Measurements from ENCODE around the gene CATSPERZ. TPM values are rescaled to one million over a fixed set of nuclear protein-coding genes. Genes with fewer than 3 reads are reported as not detected.

The CATSPERZ gene
- total RNA-seq, 1 donor from 2014 or later: not detected

GRCh38 chr11:64349025-64349387 lies 48.8 kb downstream of the CATSPERZ start:
- H3K4me1 ChIP-seq (ENCODE audit: control insufficient read depth in 3 of 3, insufficient read depth in 3 of 3, low read length in 3 of 3): no peaks in the 10 kb centered on the region
- no peaks in the 10 kb centered on the region for H3K36me3 ChIP-seq (ENCODE audit: control insufficient read depth in 3 of 3, insufficient read depth in 3 of 3, low read length in 3 of 3)
- H3K27me3 ChIP-seq (ENCODE audit: control insufficient read depth in 3 of 3, insufficient read depth in 3 of 3, low read length in 3 of 3): peaks cover 0 to 11% (median 5%) of the 10 kb centered on the region in 3 donors
- H3K4me3 ChIP-seq (ENCODE audit: low read length in 3 of 3): no peak overlapping the region
- no peak overlapping the region for H3K27ac ChIP-seq (ENCODE audit: low read depth, low read length)
- no peak overlapping the region for H3K9ac ChIP-seq (ENCODE audit: low read depth in 1 of 3, low read length in 3 of 3)
- H3K9me3 ChIP-seq (ENCODE audit: control insufficient read depth in 3 of 3, low read length in 3 of 3): no peaks in the 10 kb centered on the region

GRCh38 chr11:64349404-64349803 lies 49.2 kb downstream of the CATSPERZ start:
- no peaks in the 10 kb centered on the region for H3K36me3 ChIP-seq (ENCODE audit: control insufficient read depth in 3 of 3, insufficient read depth in 3 of 3, low read length in 3 of 3)
- no peaks in the 10 kb centered on the region for H3K4me1 ChIP-seq (ENCODE audit: control insufficient read depth in 3 of 3, insufficient read depth in 3 of 3, low read length in 3 of 3)
- H3K27ac ChIP-seq (ENCODE audit: low read depth, low read length): no peak overlapping the region
- no peak overlapping the region for H3K4me3 ChIP-seq (ENCODE audit: low read length in 3 of 3)
- H3K9me3 ChIP-seq (ENCODE audit: control insufficient read depth in 3 of 3, low read length in 3 of 3): no peaks in the 10 kb centered on the region
- H3K27me3 ChIP-seq (ENCODE audit: control insufficient read depth in 3 of 3, insufficient read depth in 3 of 3, low read length in 3 of 3): peaks cover 0 to 15% (median 5%) of the 10 kb centered on the region in 3 donors
- H3K9ac ChIP-seq (ENCODE audit: low read depth in 1 of 3, low read length in 3 of 3): no peak overlapping the region

- no peak overlapping the region for H3K27ac ChIP-seq (ENCODE audit: low read depth, low read length)
- no peak overlapping the region for H3K4me3 ChIP-seq (ENCODE audit: low read length in 3 of 3)
- peaks cover 0 to 15% (median 5%) of the 10 kb centered on the region in 3 donors for H3K27me3 ChIP-seq (ENCODE audit: control insufficient read depth in 3 of 3, insufficient read depth in 3 of 3, low read length in 3 of 3)
- H3K4me1 ChIP-seq (ENCODE audit: control insufficient read depth in 3 of 3, insufficient read depth in 3 of 3, low read length in 3 of 3): peaks cover 8 to 9% (median 8%) of the 10 kb centered on the region in 3 donors
- H3K9me3 ChIP-seq (ENCODE audit: control insufficient read depth in 3 of 3, low read length in 3 of 3): no peaks in the 10 kb centered on the region
- H3K9ac ChIP-seq (ENCODE audit: low read depth in 1 of 3, low read length in 3 of 3): no peak overlapping the region
- no peaks in the 10 kb centered on the region for H3K36me3 ChIP-seq (ENCODE audit: control insufficient read depth in 3 of 3, insufficient read depth in 3 of 3, low read length in 3 of 3)
Measured at GRCh38 chr11:64351136-64351631, 51.0 kb downstream of the CATSPERZ start.

- Histone ChIP-seq H3K27ac (ENCODE audit: low read depth, low read length) (no peak overlapping the region), H3K36me3 (ENCODE audit: control insufficient read depth in 3 of 3, insufficient read depth in 3 of 3, low read length in 3 of 3) (no peaks in the 10 kb centered on the region), H3K9me3 (ENCODE audit: control insufficient read depth in 3 of 3, low read length in 3 of 3) (no peaks in the 10 kb centered on the region), H3K27me3 (ENCODE audit: control insufficient read depth in 3 of 3, insufficient read depth in 3 of 3, low read length in 3 of 3) (peaks cover 0 to 15% (median 5%) of the 10 kb centered on the region in 3 donors), H3K9ac (ENCODE audit: low read depth in 1 of 3, low read length in 3 of 3) (no peak overlapping the region), H3K4me1 (ENCODE audit: control insufficient read depth in 3 of 3, insufficient read depth in 3 of 3, low read length in 3 of 3) (peaks cover 8 to 9% (median 8%) of the 10 kb centered on the region in 3 donors), H3K4me3 (ENCODE audit: low read length in 3 of 3) (no peak overlapping the region)
Measured at GRCh38 chr11:64352099-64352994, 52.2 kb downstream of the CATSPERZ start.

GRCh38 chr11:64352995-64353714 lies 53.0 kb downstream of the CATSPERZ start:
- Histone ChIP-seq H3K4me1 (ENCODE audit: control insufficient read depth in 3 of 3, insufficient read depth in 3 of 3, low read length in 3 of 3) (peaks cover 12 to 13% (median 12%) of the 10 kb centered on the region in 3 donors), H3K4me3 (ENCODE audit: low read length in 3 of 3) (no peak overlapping the region), H3K27me3 (ENCODE audit: control insufficient read depth in 3 of 3, insufficient read depth in 3 of 3, low read length in 3 of 3) (peaks cover 0 to 15% (median 5%) of the 10 kb centered on the region in 3 donors), H3K9me3 (ENCODE audit: control insufficient read depth in 3 of 3, low read length in 3 of 3) (no peaks in the 10 kb centered on the region), H3K9ac (ENCODE audit: low read depth in 1 of 3, low read length in 3 of 3) (no peak overlapping the region), H3K27ac (ENCODE audit: low read depth, low read length) (no peak overlapping the region), H3K36me3 (ENCODE audit: control insufficient read depth in 3 of 3, insufficient read depth in 3 of 3, low read length in 3 of 3) (no peaks in the 10 kb centered on the region)

- Histone ChIP-seq H3K4me1 (ENCODE audit: control insufficient read depth in 3 of 3, insufficient read depth in 3 of 3, low read length in 3 of 3) (peaks cover 18 to 19% (median 18%) of the 10 kb centered on the region in 3 donors), H3K9me3 (ENCODE audit: control insufficient read depth in 3 of 3, low read length in 3 of 3) (no peaks in the 10 kb centered on the region), H3K9ac (ENCODE audit: low read depth in 1 of 3, low read length in 3 of 3) (no peak overlapping the region), H3K27ac (ENCODE audit: low read depth, low read length) (no peak overlapping the region), H3K27me3 (ENCODE audit: control insufficient read depth in 3 of 3, insufficient read depth in 3 of 3, low read length in 3 of 3) (peaks cover 0 to 15% (median 5%) of the 10 kb centered on the region in 3 donors), H3K36me3 (ENCODE audit: control insufficient read depth in 3 of 3, insufficient read depth in 3 of 3, low read length in 3 of 3) (no peaks in the 10 kb centered on the region), H3K4me3 (ENCODE audit: low read length in 3 of 3) (no peak overlapping the region)
Measured at GRCh38 chr11:64353715-64354506, 53.8 kb downstream of the CATSPERZ start.

Small RNAs within 50 kb of the gene (small RNA-seq; reads per million reads assigned to genes)
- gene MIR7155 (0.07 reads per million), gene RF00019 (not detected)

Other genes starting within 250 kb of the CATSPERZ start
- 91.9 TPM for gene MACROD1, start 134.2 kb upstream of the CATSPERZ start, total RNA-seq
- 69.9 TPM for gene STIP1, start 114.2 kb upstream of the CATSPERZ start, total RNA-seq
- 4.7 TPM for gene FERMT3, start 93.6 kb upstream of the CATSPERZ start, total RNA-seq
- gene TRPT1, start 74.2 kb upstream of the CATSPERZ start, total RNA-seq: 53.2 TPM
- 17.2 TPM for gene NUDT22, start 74.1 kb upstream of the CATSPERZ start, total RNA-seq
- gene DNAJC4, start 69.8 kb upstream of the CATSPERZ start, total RNA-seq: 18.8 TPM
- 24.5 TPM for gene VEGFB, start 65.8 kb upstream of the CATSPERZ start, total RNA-seq
- gene FKBP2, start 59.3 kb upstream of the CATSPERZ start, total RNA-seq: 26.1 TPM
- 95.0 TPM for gene PPP1R14B, start 53.4 kb upstream of the CATSPERZ start, total RNA-seq
- gene PLCB3, start 48.8 kb upstream of the CATSPERZ start, total RNA-seq: 9.4 TPM
- gene BAD, start 15.7 kb upstream of the CATSPERZ start, total RNA-seq: 23.5 TPM
- 6.3 TPM for gene GPR137, start 14.5 kb upstream of the CATSPERZ start, total RNA-seq
- gene KCNK4, start 9.1 kb upstream of the CATSPERZ start, total RNA-seq: not detected
- 35.0 TPM for gene ESRRA, start 5.2 kb downstream of the CATSPERZ start, total RNA-seq
- 247 TPM for gene TRMT112, start 17.2 kb downstream of the CATSPERZ start, total RNA-seq
- gene PRDX5, start 17.8 kb downstream of the CATSPERZ start, total RNA-seq: 144 TPM
- 2.6 TPM for gene CCDC88B, start 39.8 kb downstream of the CATSPERZ start, total RNA-seq
- gene RPS6KA4, start 58.8 kb downstream of the CATSPERZ start, total RNA-seq: 13.6 TPM

Measured in skeletal muscle tissue (tissue), 5 donors.